Neural crest cell (in vitro differentiated cells): ENCODE results near the gene SLC9A9. TPM values are rescaled to one million over a fixed set of nuclear protein-coding genes. Genes with fewer than 3 reads are reported as not detected.

Experiments
- DNase-seq: peaks from one replicate; pipeline ENCODE4 v3.0.0; 2021; ENCODE audit warnings: low read depth, mixed read lengths, low spot score
- H3K27ac Mint-ChIP-seq: one replicate; pipeline ENCODE4 v1.8.0; 2021; ENCODE audit warnings: mild to moderate bottlenecking, mixed read lengths; ENCODE audit not compliant: unreplicated experiment
- H3K27me3 Mint-ChIP-seq: 2 replicates; pipeline ENCODE4 v1.8.0; 2021; ENCODE audit warnings: low read depth, mild to moderate bottlenecking, mixed read lengths
- H3K36me3 Mint-ChIP-seq: 2 replicates; pipeline ENCODE4 v1.8.0; 2021; ENCODE audit warnings: low read depth, mild to moderate bottlenecking, mixed read lengths
- H3K4me1 Mint-ChIP-seq: 2 replicates; pipeline ENCODE4 v1.8.0; 2021; ENCODE audit warnings: mixed read lengths
- H3K4me3 Mint-ChIP-seq: one replicate; pipeline ENCODE4 v1.8.0; 2021; ENCODE audit warnings: mild to moderate bottlenecking, mixed read lengths
- H3K9me3 Mint-ChIP-seq: 2 replicates; pipeline ENCODE4 v1.8.0; 2021; ENCODE audit warnings: mixed read lengths
- total RNA-seq: library from RNA; stranded (reverse); gene quantifications from 2 replicates; pipeline ENCODE4 v1.2.1, GENCODE V29; 2021
- TF ChIP-seq, protein P1 (sequence below): fragments of 200-600 bp; sonication (generic); conservative IDR thresholded peaks from 2 replicates; pipeline ENCODE4 v1.5.0; 2021; ENCODE audit warnings: antibody characterized with exemption, mild to moderate bottlenecking

The SLC9A9 gene
- total RNA-seq, 1 donor from 2014 or later, result 0.56 TPM

DNA sequence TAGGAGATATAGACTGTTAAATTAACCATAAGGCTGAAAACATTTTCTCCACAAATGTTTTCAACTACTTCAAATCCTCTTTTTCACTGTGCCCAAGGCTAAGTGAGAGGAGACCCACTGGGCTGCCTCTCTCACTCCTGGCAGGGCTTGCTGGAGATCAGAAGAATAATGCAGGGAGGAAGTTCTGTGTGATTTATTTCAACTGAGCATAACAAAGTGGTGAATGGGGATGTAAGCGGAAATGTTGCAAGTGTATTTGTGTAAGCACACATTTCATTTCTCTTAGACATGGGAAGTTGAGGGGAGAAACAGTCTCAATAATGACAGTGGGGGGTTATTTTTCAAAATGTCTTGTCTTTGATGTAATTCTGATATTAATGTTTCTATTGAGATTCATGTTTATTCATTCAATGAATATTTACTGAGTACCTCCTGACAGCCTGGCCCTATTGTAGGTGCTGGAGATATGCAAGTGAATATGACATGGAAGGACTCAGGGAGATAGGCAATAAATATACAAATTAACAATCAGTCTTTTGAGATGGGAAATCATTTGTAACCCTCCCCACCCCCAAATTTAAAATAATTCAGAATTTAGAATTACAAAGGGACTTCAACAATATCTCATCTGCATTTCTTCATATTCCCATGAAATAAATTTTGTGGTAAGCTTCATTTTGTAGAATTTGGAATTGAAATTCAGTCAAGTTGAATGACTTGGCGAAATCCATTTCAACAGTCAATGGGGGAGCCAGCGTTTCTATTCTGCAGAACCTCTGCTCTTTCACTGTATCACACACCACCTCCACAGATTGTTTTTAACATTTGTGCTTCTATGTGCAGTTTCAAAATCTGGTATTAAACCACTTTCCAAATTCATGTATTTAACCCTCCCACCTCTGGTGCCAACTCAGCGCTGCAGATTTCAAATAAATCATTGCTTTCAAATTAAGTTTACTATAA is 247.2 kb downstream of the SLC9A9 start:
- H3K4me1 Mint-ChIP-seq, result peaks cover 22% of the 10 kb centered on the region
- DNase-seq, result no peak
- H3K36me3 Mint-ChIP-seq, result no peaks in the 10 kb centered on the region
- no peaks in the 10 kb centered on the region for H3K9me3 Mint-ChIP-seq
- H3K27me3 Mint-ChIP-seq, result no peaks in the 10 kb centered on the region
- TF ChIP-seq, protein P1, sequence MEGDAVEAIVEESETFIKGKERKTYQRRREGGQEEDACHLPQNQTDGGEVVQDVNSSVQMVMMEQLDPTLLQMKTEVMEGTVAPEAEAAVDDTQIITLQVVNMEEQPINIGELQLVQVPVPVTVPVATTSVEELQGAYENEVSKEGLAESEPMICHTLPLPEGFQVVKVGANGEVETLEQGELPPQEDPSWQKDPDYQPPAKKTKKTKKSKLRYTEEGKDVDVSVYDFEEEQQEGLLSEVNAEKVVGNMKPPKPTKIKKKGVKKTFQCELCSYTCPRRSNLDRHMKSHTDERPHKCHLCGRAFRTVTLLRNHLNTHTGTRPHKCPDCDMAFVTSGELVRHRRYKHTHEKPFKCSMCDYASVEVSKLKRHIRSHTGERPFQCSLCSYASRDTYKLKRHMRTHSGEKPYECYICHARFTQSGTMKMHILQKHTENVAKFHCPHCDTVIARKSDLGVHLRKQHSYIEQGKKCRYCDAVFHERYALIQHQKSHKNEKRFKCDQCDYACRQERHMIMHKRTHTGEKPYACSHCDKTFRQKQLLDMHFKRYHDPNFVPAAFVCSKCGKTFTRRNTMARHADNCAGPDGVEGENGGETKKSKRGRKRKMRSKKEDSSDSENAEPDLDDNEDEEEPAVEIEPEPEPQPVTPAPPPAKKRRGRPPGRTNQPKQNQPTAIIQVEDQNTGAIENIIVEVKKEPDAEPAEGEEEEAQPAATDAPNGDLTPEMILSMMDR, result no peak
- no peak overlapping the region for H3K4me3 Mint-ChIP-seq
- H3K27ac Mint-ChIP-seq, result no peak overlapping the region

DNA sequence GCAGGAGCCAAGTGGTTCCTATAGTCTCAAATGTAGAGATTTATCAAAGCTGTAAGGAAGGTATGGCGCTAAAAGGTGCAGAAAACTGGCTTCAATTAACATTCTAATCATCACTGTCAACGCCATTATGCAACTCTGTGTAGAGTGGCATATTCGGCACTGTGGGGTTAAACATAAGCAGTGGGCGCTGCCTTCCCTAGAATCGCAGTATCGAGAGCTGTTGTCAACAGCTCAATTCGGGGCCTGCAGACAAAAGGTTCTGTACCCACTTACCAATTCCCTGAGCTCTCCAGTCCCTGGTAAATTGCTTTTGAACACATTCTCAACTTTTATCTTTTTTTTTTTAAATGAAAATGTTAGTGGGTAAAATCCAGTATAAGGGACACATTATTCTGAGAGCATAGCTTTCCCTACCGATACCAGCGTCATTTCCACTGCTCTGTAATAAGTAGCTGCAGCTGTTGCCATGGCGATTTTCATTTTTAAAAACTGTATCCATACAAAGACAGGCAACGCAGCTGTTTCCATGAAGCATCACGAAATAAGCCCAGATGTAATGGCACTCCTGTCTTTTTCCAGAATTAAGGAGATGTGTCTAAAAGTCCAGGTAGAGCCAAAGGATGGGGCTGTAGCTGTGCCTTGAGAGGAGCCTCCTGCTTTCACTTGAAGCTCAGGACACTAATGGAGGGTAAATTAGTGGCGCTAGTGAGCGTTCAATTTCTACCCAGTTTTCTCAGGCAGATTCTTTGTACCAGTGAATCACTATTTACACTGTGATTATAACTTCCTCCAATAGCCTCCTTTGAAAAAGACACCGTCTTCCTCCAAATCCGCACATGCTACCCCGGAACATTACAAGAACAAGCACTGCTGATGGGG is 250.3 kb downstream of the SLC9A9 start:
- H3K4me3 Mint-ChIP-seq, result no peak overlapping the region
- DNase-seq, result no peak
- H3K27ac Mint-ChIP-seq, result no peak overlapping the region
- H3K27me3 Mint-ChIP-seq, result peaks cover 5% of the 10 kb centered on the region
- peaks cover 22% of the 10 kb centered on the region for H3K4me1 Mint-ChIP-seq
- no peaks in the 10 kb centered on the region for H3K9me3 Mint-ChIP-seq
- TF ChIP-seq, protein P1, result no peak
- no peaks in the 10 kb centered on the region for H3K36me3 Mint-ChIP-seq

DNA sequence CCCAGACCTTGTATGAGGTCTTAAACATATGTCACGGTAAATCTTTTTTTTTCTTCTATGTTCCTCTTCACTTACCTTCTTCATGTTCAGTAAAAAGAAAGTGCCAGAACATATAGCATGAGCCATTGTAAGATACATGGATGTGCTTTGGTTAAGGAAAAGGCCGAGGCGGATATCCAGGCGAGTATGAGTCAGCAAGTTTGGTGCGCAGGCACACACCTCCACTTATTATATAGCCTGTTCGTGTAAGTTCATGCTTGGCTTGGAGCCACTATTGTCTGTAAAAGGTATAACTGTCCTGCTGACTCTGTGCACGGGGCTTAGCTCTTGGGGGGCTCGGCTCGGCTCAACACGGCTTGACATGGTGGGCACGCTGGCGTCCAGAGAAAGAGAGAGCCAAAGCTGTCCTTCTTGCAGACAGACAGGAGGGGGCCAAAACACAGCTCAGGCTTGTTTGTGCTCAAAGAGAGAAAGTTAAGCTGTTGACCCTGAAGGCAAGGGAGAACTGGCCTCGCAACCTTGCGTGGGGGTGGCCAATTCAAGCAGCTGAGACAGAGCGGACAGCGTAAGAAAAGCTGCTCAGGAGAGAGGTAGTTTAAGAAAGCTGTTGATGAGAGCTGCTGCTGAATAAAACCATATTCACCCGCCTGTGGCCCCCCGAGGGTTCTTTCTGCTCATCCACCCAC is 251.2 kb downstream of the SLC9A9 start:
- peaks cover 5% of the 10 kb centered on the region for H3K27me3 Mint-ChIP-seq
- DNase-seq, result peak; percentile 6
- H3K9me3 Mint-ChIP-seq, result no peaks in the 10 kb centered on the region
- H3K36me3 Mint-ChIP-seq, result no peaks in the 10 kb centered on the region
- H3K4me1 Mint-ChIP-seq, result peaks cover 22% of the 10 kb centered on the region
- TF ChIP-seq, protein P1, result no peak
- H3K27ac Mint-ChIP-seq, result no peak overlapping the region
- H3K4me3 Mint-ChIP-seq, result no peak overlapping the region

DNA sequence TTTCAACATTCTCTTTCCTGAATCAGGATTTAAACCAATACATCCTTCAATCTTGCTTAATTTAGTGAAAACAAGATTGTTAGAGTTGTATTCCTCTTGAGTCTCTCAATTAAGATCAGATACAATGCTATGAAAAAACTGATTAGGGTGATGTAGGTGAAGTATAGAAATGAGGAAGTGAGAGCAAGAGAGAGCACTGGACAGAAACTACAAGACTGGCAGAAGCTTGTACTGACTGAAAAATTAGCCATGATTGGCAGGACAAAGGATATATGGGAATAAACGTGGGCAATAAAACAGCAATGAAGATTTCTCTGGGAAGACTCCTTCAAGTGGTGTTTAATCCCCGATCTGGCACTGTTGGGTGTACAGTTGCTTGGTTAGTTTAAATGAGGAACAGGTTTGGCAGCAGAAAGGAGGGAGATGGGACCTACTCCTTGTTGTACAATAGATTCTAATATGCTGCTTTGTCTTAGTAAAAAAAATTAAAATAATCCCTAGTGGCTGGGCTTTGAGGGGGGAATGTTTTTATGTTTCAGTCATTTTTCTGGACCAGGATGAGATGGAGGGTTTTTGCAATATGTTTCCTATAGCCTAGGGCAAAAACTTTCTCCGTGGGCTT is 252.7 kb downstream of the SLC9A9 start:
- no peaks in the 10 kb centered on the region for H3K9me3 Mint-ChIP-seq
- DNase-seq, result no peak
- H3K36me3 Mint-ChIP-seq, result no peaks in the 10 kb centered on the region
- peaks cover 29% of the 10 kb centered on the region for H3K4me1 Mint-ChIP-seq
- H3K27me3 Mint-ChIP-seq, result peaks cover 5% of the 10 kb centered on the region
- TF ChIP-seq, protein P1, result no peak
- H3K4me3 Mint-ChIP-seq, result no peak overlapping the region
- H3K27ac Mint-ChIP-seq, result no peak overlapping the region

DNA sequence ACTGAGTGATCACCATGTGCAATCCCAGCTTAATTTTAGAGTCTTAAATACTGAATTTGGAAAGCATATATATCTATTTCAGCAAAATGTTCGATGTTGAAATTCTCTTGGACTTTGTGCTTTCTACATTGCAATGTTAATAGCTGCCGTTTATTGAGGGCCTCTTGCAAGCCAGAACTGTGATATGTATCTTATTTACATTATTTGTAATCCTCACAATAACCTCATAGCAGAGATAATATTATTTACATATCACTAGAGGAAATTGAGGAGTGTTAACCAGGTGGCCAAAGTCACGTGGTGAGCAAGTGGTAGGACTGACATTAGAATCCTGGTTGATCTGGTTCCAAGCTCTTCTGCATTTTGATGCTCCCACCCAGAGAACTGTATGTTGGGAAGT is 254.1 kb downstream of the SLC9A9 start:
- peaks cover 5% of the 10 kb centered on the region for H3K27me3 Mint-ChIP-seq
- H3K36me3 Mint-ChIP-seq, result no peaks in the 10 kb centered on the region
- TF ChIP-seq, protein P1, result no peak
- no peak overlapping the region for H3K27ac Mint-ChIP-seq
- H3K4me3 Mint-ChIP-seq, result no peak overlapping the region
- no peaks in the 10 kb centered on the region for H3K9me3 Mint-ChIP-seq
- no peak for DNase-seq
- H3K4me1 Mint-ChIP-seq, result peaks cover 32% of the 10 kb centered on the region
